M059J (cell line): Measurements from ENCODE around the gene IGSF9. TPM values are rescaled to one million over a fixed set of nuclear protein-coding genes. Genes with fewer than 3 reads are reported as not detected.

ENCODE experiments used
- DNase-seq: peaks from one replicate; pipeline ENCODE4 v3.0.0-alpha.2; 2012; ENCODE audit warnings: low read depth
- total RNA-seq: library from RNA; depleted of rRNA; stranded (reverse); fragments of >200 nt; shearing (Covaris generic); gene quantifications from 2 replicates; pipeline ENCODE4 v1.2.3, GENCODE V29; 2014; rRNA removed

Gene IGSF9
- total RNA-seq: 0.25 and 0.32 TPM in 2 replicates

GRCh38 chr1:159945483-159946241 lies at the start of gene IGSF9:
Gene IGSF9 (minus strand): TSS chr1:159945613. CDS start chr1:159943454, 2,159 bp downstream.
- DNase-seq: peak; percentile 72

GRCh38 chr1:159994896-159995295 lies 49.5 kb upstream of the IGSF9 start:
- no peak for DNase-seq

- no peak for DNase-seq
These were observed 48.5 kb upstream of the IGSF9 start for GRCh38 chr1:159993911-159994310.

DNA sequence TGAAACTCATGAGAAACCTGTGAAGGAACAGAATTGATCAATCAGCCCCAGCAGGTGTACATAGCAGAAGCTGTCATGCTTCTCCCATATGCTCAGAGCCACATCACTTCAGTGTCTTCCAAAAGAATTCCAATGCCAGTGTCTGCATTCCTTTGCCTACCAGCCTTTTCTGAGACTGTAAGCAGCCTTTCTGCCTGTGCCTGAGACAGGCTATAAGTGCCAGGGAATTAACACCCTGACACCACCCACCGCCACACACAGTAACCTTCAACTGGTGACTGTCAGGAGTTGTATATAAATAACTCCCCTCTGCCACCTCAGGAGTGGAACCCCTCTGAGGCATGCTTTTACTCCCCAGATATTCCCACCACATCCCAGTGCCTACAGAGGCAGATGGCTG lies 46.7 kb upstream of the IGSF9 start:
- no peak for DNase-seq

- DNase-seq: no peak
These were observed 46.1 kb upstream of the IGSF9 start for GRCh38 chr1:159991513-159991912.

DNA sequence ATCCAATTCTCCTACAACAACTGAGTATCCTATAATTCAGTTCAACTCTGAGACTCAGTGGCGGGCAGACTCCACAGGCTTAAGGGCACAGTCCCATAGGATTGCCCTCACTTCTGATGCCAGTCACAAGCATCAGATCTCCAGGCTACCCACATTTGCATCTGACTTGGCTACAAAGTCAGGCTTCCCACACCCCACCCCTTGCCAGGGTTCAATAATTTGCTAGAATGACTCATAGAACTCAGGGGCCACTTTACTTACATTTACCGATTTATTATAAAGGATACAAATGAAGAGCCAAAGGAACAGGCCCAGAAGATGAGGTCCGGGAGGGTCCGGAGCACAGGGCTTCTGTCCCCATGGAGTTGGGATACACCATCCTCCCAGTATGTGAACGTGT lies 44.6 kb upstream of the IGSF9 start:
- DNase-seq: no peak

- no peak for DNase-seq
These were observed 44.2 kb upstream of the IGSF9 start for GRCh38 chr1:159989581-159989980.

GRCh38 chr1:159988006-159988405 lies 42.6 kb upstream of the IGSF9 start:
- DNase-seq: no peak

DNA sequence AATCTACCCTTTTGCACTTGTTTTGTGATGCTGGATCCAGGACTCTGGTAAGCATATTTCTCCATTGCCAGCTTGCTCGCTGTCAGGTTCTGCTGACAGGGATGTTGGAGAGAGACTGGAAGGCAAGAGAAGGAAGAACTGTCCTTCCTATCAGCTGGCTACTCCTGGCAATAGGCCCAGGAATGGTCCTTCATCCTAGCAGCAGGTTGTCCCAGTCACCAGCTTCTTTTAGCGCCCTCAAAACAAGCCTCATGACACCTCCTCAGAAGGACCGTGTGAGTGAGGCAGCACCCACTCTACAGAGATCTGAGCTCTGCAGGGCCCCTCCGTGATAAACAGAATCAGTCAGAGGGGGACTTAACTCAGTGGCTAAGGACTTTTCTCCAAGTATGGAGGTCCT lies 41.8 kb upstream of the IGSF9 start:
- no peak for DNase-seq

GRCh38 chr1:159986531-159986930 lies 41.1 kb upstream of the IGSF9 start:
- no peak for DNase-seq

GRCh38 chr1:159986093-159986492 lies 40.7 kb upstream of the IGSF9 start:
- DNase-seq: no peak

GRCh38 chr1:159985473-159985872 lies 40.1 kb upstream of the IGSF9 start:
- no peak for DNase-seq

DNA sequence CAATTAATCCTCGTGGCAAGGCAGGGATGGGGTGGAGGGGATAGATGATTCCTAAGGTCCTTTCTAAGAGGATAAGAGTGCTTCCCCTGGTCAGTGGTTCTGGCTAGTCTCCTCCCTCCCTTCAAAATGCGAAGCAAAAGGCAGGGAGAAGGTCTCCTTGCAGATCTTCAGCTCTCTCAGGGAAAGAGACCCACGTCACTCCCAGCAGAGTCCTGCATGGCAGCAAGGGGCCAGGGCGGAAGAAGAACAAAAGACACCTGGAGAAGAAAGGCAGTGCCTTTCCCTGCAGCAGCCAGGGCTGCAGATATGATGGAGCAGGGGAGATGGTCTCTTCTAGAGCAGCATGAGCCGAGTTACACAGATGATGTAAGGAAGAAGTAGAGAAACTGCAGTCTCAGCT lies 38.3 kb upstream of the IGSF9 start:
- DNase-seq: no peak

DNA sequence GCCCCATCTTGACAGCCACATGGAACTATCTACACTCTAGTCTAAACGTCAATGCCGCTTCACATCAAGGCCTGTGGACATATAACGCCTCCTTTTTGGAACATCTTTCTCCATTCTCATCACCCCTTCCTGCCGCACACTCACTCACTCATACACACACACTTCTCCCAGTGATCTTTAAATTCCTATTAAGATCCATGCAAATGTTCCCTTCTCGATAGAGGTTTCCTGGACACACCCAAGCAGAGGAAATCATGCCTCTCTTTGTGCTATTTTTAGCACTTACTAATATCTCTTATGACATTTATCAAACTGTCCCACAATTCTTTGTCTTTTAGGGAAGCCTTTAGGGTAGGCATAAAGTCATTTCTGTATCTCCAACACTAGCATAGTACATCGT lies 36.9 kb upstream of the IGSF9 start:
- no peak for DNase-seq

DNA sequence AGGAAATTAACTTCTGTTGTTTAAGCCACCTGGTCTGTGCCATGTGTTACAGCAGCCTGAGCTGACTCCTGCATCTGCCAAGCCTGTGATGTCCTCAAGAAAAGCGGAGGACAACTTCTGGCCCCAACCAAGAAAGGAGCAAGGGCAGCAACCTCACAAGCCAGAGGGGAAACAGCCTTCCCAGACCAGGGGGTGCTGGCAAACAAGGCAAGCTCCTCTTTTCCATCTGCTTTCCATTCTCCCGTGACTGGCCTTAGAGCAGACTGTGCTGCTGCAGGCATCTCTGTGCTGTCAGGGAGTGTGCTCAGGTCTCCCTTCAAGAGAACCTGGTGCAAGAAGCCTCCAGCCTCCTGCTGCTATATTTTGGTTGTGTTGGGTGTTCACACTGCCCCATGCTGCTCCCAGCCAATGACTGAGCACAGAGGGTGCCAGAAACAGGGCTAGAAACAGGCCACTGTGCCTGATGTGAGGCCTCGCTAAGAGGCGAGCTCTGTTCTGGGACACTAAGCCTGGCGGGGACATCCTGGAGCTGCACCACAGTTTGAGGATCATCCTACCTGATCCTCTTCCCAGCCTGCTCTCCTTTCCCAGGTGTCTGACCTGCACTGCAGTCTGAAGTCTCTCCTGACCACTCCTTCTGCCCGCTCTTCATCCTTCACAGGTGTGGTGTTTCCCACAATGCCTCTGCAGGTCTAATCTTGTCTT lies 36.1 kb upstream of the IGSF9 start:
- DNase-seq: no peak

GRCh38 chr1:159980786-159981185 lies 35.4 kb upstream of the IGSF9 start:
- DNase-seq: no peak

DNA sequence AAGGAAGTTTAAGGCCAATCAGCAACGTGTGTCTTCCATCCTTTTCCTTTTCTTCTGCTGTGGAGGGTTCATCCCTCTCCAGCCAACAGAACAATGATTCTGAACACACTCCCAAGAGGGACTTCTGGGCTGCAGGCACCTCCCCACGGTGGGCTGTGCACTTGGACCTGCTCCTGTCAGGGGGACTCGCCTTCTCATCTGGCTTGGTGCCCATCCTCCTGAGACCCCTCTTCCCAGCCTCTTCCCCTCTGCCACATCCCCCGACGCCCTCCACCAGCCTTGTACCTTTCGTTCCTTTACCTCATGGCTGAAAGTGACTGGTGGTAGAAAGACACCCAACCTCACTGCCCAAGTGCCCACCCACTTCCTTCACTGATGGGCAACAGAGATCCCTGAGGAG lies 34.7 kb upstream of the IGSF9 start:
- no peak for DNase-seq

DNA sequence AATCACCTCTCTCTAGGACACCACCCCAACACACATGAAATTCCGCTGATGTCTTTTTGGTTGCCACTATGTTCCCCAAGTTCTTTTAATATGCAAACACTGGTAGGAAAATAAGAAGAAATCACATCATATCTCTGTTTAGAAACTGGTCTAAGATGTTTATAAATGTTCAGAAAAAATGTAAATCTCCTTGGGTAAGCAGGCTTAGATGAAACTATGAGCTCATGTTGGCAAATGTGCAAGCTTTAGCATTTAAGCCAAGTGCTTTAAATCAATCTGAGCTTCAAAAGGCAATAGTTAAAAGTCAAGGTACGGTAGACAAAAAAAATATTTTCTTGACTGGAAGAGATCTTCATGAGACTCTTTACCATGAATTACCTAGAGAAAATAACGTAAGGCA lies 33.8 kb upstream of the IGSF9 start:
- no peak for DNase-seq

DNA sequence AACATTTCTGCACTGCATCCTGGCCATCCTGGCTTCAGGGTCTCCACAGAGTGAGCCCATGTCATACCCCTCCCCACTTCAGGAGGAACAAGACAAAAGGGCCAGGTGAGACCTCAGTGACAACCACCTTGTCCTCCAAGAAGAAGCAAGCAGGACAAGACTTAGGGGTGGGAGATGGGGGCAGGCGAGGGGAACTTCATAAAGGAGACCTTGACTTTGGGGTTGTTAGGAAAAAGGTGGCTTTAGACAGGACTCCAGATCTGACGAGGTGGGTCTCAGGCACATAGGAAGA lies 32.6 kb upstream of the IGSF9 start:
- DNase-seq: no peak

DNA sequence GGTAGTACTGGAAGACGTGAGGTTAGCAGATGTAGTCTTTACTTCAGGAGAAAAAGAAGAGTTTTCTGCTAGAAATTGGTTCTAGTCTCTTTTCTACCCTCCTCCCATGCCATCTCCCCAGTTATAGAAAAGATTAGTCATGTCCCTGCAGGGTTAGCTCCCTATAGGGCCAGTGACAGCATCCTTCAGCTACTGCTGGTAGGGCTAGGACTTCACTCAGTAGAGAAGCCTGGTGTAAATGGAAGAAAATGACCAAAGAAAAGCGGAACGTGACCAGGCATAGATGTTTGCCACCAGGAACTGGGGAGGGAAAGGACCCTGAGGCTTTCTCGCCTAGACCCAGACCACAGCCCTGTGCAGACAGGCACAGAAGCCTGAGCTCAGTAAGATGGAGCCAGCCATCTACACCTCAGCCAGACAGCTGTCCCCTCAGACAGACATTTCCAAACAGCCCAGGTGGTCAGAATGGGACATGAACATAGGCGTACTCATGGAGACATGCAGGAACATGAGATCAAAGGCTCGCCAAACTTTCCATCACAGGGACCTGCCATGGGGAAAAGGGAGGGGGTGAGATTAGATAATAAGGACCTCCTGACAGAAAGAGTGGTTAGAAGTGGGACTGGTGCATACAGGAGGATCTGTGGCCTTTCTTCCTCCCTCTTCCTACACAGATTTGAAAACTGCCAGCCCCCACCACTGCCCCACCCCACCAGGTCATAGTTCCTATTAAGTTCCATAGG lies 32.1 kb upstream of the IGSF9 start:
- DNase-seq: no peak

DNA sequence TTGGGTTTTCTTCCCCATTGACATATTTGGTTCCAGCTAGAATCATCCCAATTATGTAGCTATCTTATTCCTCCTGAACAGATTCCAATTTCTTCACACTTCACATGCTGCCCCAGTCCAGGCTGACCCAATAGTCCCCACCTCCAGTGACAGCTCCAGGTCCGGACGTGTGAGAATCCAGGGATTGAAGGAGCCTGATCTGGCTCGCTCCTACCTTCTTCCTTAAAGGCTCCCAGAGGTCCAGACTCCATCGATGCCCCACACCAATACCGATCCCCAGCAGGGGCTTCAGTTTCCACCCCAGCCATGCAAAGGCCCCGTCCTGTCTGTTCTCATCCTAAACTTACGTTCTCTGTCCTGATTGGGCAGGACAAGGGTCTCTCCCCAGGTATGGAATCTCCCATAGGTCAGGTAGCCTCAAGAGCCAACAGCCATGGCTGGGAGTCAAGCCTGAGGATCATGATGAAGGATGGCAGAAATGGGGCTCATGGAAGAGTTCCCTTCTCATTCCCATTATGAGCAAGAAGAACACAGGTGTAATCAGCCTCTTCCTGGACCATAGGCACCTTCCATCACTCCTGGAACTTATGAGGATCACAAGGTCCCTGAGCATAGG lies 29.0 kb upstream of the IGSF9 start:
- DNase-seq: no peak

- no peak for DNase-seq
These were observed 28.0 kb upstream of the IGSF9 start for GRCh38 chr1:159973350-159973940.
